ENCODE results near the gene BRSK2. TPM values are rescaled to one million over a fixed set of nuclear protein-coding genes. Genes with fewer than 3 reads are reported as not detected.

Gene BRSK2
- polyA plus RNA-seq, 1 of the 3 experiments (the other 2 are of a cell fraction), result 0.64 TPM

GRCh38 chr11:1342946-1343345 is 46.8 kb upstream of the BRSK2 start:
- Histone ChIP-seq H3K9me3 (no peaks in the 10 kb centered on the region), H3K27me3 (ENCODE audit: insufficient read depth) (no peaks in the 10 kb centered on the region), H3K9me2 (no peaks in the 10 kb centered on the region), H3K4me2 (no peak overlapping the region), H3K4me1 (ENCODE audit: control insufficient read depth in 1 of 2, insufficient read depth in 2 of 2, low read depth in 1 of 2, low read length in 1 of 2) (no peaks in the 10 kb centered on the region; a peak in 1 of 4 replicates), H3K36me3 (replicated peaks in 1 of 2; ENCODE audit: control insufficient read depth in 1 of 2, insufficient read depth in 2 of 2, low read length in 1 of 2) (no peaks in the 10 kb centered on the region), H3F3A (replicated peaks; ENCODE audit: insufficient read depth) (no peaks in the 10 kb centered on the region), H2AFZ (ENCODE audit: low read depth) (no peak overlapping the region), H3K27ac (ENCODE audit: low read depth in 2 of 2, low read length in 1 of 2) (no peak overlapping the region), H3K9ac (no peak overlapping the region), H4K20me1 (ENCODE audit: insufficient read depth) (no peaks in the 10 kb centered on the region), H3K4me3 (ENCODE audit: low read depth in 2 of 2, low read length in 1 of 2) (no peak overlapping the region), H3K79me2 (ENCODE audit: insufficient read depth) (no peaks in the 10 kb centered on the region)
- no peak for DNase-seq
- 80% methylated on average over 9 of the region's 10 CpGs for WGBS (ENCODE audit: low lambda C conversion rate)
- ChIA-PET POLR2A (no interaction called here), CTCF (no interaction called here)
- TF ChIP-seq, protein P1, sequence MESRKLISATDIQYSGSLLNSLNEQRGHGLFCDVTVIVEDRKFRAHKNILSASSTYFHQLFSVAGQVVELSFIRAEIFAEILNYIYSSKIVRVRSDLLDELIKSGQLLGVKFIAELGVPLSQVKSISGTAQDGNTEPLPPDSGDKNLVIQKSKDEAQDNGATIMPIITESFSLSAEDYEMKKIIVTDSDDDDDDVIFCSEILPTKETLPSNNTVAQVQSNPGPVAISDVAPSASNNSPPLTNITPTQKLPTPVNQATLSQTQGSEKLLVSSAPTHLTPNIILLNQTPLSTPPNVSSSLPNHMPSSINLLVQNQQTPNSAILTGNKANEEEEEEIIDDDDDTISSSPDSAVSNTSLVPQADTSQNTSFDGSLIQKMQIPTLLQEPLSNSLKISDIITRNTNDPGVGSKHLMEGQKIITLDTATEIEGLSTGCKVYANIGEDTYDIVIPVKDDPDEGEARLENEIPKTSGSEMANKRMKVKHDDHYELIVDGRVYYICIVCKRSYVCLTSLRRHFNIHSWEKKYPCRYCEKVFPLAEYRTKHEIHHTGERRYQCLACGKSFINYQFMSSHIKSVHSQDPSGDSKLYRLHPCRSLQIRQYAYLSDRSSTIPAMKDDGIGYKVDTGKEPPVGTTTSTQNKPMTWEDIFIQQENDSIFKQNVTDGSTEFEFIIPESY (IDR thresholded peaks at IDR 0.05; ENCODE audit: borderline replicate concordance, low read depth), result no peak
- TF ChIP-seq FOXM1 (IDR thresholded peaks at IDR 0.05; ENCODE audit: low read depth) (no peak), RAD21 (IDR thresholded peaks at IDR 0.05; ENCODE audit: low read length) (no peak), CHD2 (IDR thresholded peaks at IDR 0.05; ENCODE audit: low read length, partially characterized antibody) (no peak), USF2 (IDR thresholded peaks at IDR 0.05; ENCODE audit: borderline replicate concordance, low read depth, low read length) (no peak), RFX5 (IDR thresholded peaks at IDR 0.05; ENCODE audit: low read length) (no peak), SIN3A (IDR thresholded peaks at IDR 0.05; ENCODE audit: borderline replicate concordance, low read depth, low read length) (no peak), SMC3 (IDR thresholded peaks at IDR 0.05; ENCODE audit: low read depth, low read length) (no peak), TEAD4 (IDR thresholded peaks at IDR 0.05; ENCODE audit: borderline replicate concordance, insufficient read depth) (no peak), CTCF (IDR thresholded peaks at IDR 0.05) (no peak), YY1 (IDR thresholded peaks at IDR 0.05; ENCODE audit: low read depth) (no peak), FOSL2 (IDR thresholded peaks at IDR 0.05; ENCODE audit: borderline replicate concordance, low read depth) (no peak), NRF1 (IDR thresholded peaks at IDR 0.05; ENCODE audit: low read depth, low read length) (no peak), POLR2AphosphoS5 (IDR thresholded peaks at IDR 0.05; ENCODE audit: low read depth, low read length) (no peak), PBX3 (IDR thresholded peaks at IDR 0.05) (no peak), TAF1 (IDR thresholded peaks at IDR 0.05; ENCODE audit: borderline replicate concordance, low read depth, low read length) (no peak)
- TF ChIP-seq, protein P2, sequence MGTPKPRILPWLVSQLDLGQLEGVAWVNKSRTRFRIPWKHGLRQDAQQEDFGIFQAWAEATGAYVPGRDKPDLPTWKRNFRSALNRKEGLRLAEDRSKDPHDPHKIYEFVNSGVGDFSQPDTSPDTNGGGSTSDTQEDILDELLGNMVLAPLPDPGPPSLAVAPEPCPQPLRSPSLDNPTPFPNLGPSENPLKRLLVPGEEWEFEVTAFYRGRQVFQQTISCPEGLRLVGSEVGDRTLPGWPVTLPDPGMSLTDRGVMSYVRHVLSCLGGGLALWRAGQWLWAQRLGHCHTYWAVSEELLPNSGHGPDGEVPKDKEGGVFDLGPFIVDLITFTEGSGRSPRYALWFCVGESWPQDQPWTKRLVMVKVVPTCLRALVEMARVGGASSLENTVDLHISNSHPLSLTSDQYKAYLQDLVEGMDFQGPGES (IDR thresholded peaks at IDR 0.05; ENCODE audit: low read depth, low read length), result no peak
